Ishikawa (cell line): ENCODE results near the gene GNL1.

Experiments
- CEBPB ChIP-seq: IDR thresholded peaks from 2 replicates; pipeline ENCODE4 v1.6.1; 2012
- CREB1 ChIP-seq: IDR thresholded peaks from 2 replicates; pipeline ENCODE4 v1.6.1; 2012; ENCODE audit warnings: low read depth
- EGR1 ChIP-seq: IDR thresholded peaks from 2 replicates; pipeline ENCODE4 v1.6.1; 2012
- EP300 ChIP-seq: IDR thresholded peaks from 2 replicates; pipeline ENCODE4 v1.6.1; 2012; ENCODE audit warnings: borderline replicate concordance
- FOXM1 ChIP-seq: IDR thresholded peaks from 2 replicates; pipeline ENCODE4 v1.6.1; 2012; ENCODE audit warnings: low read depth, borderline replicate concordance
- MAX ChIP-seq: IDR thresholded peaks from 2 replicates; pipeline ENCODE4 v1.6.1; 2012
- NFIC ChIP-seq: IDR thresholded peaks from 2 replicates; pipeline ENCODE4 v1.6.1; 2012
- RAD21 ChIP-seq: IDR thresholded peaks from 2 replicates; pipeline ENCODE4 v1.6.1; 2012; ENCODE audit warnings: low read depth
- TAF1 ChIP-seq: IDR thresholded peaks from 2 replicates; pipeline ENCODE4 v1.6.1; 2012; ENCODE audit warnings: low read depth, mild to moderate bottlenecking
- TCF12 ChIP-seq: IDR thresholded peaks from 2 replicates; pipeline ENCODE4 v1.6.1; 2012; ENCODE audit warnings: low read depth
- TEAD4 ChIP-seq: IDR thresholded peaks from 2 replicates; pipeline ENCODE4 v1.6.1; 2012
- USF1 ChIP-seq: IDR thresholded peaks from 2 replicates; pipeline ENCODE4 v1.6.1; 2012
- YY1 ChIP-seq: IDR thresholded peaks from 2 replicates; pipeline ENCODE4 v1.6.1; 2012; ENCODE audit warnings: low read depth
- TF ChIP-seq, protein P1 (sequence below): IDR thresholded peaks from 2 replicates; pipeline ENCODE4 v1.6.1; 2012; ENCODE audit warnings: low read depth, mild to moderate bottlenecking

The GNL1 gene

DNA sequence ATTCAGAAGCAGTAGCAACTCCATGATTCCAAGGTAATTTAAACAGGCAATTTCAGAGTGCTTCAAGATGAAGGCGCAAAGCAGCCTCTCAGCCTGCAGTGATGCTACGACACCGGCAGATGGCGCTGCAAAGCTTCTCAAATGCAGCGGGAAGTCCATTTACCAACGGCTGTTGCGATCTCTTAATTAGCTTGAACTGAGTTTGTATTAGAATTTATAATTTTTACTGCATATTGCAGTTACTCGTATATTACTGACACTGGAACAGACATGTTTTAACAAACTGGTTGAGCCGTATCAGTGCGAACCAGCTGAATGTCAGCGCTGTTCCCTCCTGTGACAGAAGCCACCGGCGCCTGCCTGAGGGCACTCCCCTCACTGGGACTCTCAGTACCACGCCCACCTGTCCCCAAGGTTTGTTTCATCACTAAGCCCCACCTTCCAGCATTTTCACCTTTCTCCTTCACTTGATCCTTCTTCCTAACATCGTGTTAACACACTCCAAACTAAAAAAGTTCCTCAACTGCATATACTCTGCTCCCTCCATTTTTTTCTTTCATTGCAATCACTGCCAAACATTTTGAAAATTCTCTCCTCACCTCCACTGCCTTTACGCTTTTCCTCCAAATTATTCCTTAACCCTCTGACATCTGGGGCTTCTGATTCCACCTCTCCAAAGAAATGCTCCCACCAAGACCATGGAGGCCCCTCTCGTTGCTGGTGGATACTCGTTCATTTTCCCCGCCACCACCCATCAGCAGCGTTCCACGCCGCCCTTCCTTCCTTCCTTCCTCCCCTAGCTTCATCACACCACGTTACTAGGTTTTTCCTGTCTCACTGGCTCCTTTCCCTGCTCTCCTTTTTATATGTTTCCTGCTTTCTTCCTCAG lies 14.5 kb downstream of the GNL1 start:
- TF ChIP-seq EP300 (no peak), USF1 (no peak), TAF1 (no peak), RAD21 (peak; percentile 74), MAX (peak; percentile 38; the same call in 1 of the 2 replicates), EGR1 (no peak), TCF12 (no peak), CREB1 (no peak), TEAD4 (no peak), CEBPB (no peak), YY1 (peak; percentile 37; the same call in 1 of the 2 replicates), FOXM1 (no peak), NFIC (no peak)
- TF ChIP-seq, protein P1, sequence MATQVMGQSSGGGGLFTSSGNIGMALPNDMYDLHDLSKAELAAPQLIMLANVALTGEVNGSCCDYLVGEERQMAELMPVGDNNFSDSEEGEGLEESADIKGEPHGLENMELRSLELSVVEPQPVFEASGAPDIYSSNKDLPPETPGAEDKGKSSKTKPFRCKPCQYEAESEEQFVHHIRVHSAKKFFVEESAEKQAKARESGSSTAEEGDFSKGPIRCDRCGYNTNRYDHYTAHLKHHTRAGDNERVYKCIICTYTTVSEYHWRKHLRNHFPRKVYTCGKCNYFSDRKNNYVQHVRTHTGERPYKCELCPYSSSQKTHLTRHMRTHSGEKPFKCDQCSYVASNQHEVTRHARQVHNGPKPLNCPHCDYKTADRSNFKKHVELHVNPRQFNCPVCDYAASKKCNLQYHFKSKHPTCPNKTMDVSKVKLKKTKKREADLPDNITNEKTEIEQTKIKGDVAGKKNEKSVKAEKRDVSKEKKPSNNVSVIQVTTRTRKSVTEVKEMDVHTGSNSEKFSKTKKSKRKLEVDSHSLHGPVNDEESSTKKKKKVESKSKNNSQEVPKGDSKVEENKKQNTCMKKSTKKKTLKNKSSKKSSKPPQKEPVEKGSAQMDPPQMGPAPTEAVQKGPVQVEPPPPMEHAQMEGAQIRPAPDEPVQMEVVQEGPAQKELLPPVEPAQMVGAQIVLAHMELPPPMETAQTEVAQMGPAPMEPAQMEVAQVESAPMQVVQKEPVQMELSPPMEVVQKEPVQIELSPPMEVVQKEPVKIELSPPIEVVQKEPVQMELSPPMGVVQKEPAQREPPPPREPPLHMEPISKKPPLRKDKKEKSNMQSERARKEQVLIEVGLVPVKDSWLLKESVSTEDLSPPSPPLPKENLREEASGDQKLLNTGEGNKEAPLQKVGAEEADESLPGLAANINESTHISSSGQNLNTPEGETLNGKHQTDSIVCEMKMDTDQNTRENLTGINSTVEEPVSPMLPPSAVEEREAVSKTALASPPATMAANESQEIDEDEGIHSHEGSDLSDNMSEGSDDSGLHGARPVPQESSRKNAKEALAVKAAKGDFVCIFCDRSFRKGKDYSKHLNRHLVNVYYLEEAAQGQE = no peak

DNA sequence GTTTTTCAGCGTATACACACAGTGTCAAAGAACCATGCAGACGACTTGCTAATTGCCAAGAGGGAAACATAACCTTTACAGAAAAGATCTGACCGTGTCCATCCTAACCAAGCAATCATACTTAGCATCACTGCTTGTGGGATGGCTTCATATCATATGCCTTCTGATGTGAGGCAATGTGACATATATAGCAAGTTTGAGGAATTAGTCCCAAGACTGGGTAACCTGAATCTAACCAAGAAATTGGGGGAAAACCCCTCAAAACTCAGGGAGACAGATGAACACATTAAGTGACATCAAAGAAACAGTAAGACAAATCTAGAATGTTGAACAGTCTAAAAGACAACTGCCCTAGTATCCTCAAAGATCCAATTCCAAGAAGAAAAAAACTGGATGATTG lies 18.4 kb downstream of the GNL1 start:
- TF ChIP-seq USF1 = no peak

DNA sequence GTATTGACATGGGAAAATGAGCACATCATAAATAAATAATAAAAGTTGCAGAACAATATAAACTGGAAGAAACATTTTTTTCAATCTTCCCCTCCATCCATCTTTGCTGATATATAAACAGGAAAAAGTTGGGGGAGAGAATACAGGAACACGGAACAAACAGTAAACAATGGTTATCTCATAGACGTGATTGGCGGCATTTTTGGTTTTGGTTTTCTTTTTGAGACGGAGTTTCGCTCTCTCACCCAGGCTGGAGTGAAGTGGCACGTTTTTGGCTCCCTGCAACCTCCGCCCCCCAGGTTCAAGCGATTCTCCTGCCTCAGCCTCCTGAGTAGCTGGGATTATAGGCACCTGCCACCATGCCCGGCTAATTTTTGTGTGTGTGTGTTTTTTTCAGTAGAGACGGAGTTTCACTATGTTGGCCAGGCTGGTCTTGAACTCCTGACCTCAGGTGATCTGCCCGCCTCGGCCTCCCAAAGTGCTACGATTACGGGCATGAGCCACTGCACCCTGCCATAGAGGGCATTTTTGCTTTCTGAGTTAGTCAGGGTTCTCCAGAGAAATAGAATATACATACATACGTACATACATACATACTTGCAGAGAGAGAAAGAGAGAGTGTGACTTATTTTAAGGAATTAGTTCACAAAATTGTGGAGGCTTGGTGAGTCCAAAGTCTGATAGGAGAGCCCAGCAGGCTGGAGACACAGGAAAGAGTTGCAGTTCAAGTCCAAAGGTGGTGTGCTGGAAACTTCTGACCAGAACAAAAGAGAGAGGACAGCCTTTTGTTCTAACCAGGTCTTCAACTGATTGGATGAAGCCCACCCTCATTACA lies 22.6 kb downstream of the GNL1 start:
- TF ChIP-seq RAD21 = no peak

- no peak for TF ChIP-seq CREB1
- TF ChIP-seq EP300 = no peak
- TF ChIP-seq MAX = no peak
- no peak for TF ChIP-seq FOXM1
- TF ChIP-seq TEAD4 = no peak
- TF ChIP-seq YY1 = no peak
- TF ChIP-seq TAF1 = no peak
- no peak for TF ChIP-seq CEBPB
- no peak for TF ChIP-seq TCF12
- TF ChIP-seq RAD21 = no peak
- TF ChIP-seq, protein P1 = no peak
- no peak for TF ChIP-seq EGR1
Observed at GRCh38 chr6:30530014-30530413, 26.3 kb downstream of the GNL1 start.

GRCh38 chr6:30520522-30520921 lies 35.8 kb downstream of the GNL1 start:
- TF ChIP-seq YY1 (no peak), NFIC (no peak), EP300 (no peak), TEAD4 (no peak), TCF12 (no peak), USF1 (no peak), CEBPB (no peak)
- TF ChIP-seq, protein P1 = no peak
